DOHH2 (cell line): ENCODE measurements around the gene UBTD1.

ENCODE experiments used
- H3F3A ChIP-seq: fragments of 200-600 bp; sonication (generic), shearing (Covaris generic); 2 replicates; pipeline ENCODE4 v1.6.0; 2016; ENCODE audit warnings: antibody characterized with exemption, mild to moderate bottlenecking; ENCODE audit not compliant: control insufficient read depth, insufficient read depth
- H3K27ac ChIP-seq: fragments of 200-600 bp; sonication (generic); 2 replicates; pipeline ENCODE4 v1.5.1; 2014; ENCODE audit warnings: low read depth, mild to moderate bottlenecking, low read length, moderate library complexity
- H3K27me3 ChIP-seq: fragments of 200-600 bp; sonication (generic); 2 replicates; pipeline ENCODE4 v1.6.1; 2014; ENCODE audit warnings: mild to moderate bottlenecking, low read length, mixed read lengths; ENCODE audit not compliant: control insufficient read depth
- H3K36me3 ChIP-seq: fragments of 200-600 bp; sonication (generic); 2 replicates; pipeline ENCODE4 v1.6.1; 2014; ENCODE audit warnings: mild to moderate bottlenecking, low read length, moderate library complexity, mixed read lengths; ENCODE audit not compliant: control insufficient read depth
- H3K4me1 ChIP-seq: fragments of 200-600 bp; sonication (generic); 2 replicates; pipeline ENCODE4 v1.6.1; 2014; ENCODE audit warnings: mild to moderate bottlenecking, low read length, mixed read lengths; ENCODE audit not compliant: control insufficient read depth
- H3K4me2 ChIP-seq: fragments of 200-600 bp; sonication (generic); 2 replicates; pipeline ENCODE4 v1.6.0; 2014; ENCODE audit warnings: mild to moderate bottlenecking, low read length, moderate library complexity
- H3K4me3 ChIP-seq: fragments of 200-600 bp; sonication (generic); 2 replicates; pipeline ENCODE4 v1.5.1; 2014; ENCODE audit warnings: mild to moderate bottlenecking, low read length, mixed read lengths
- H3K79me2 ChIP-seq: fragments of 200-600 bp; sonication (generic); 2 replicates; pipeline ENCODE4 v1.6.1; 2014; ENCODE audit warnings: mild to moderate bottlenecking, low read length, mixed read lengths; ENCODE audit not compliant: control insufficient read depth
- H3K9me2 ChIP-seq: fragments of 200-600 bp; sonication (generic); replicated peaks from 2 replicates; pipeline ENCODE4 v1.6.1; 2014; ENCODE audit warnings: mild to moderate bottlenecking, low read length, mixed read lengths; ENCODE audit not compliant: control insufficient read depth
- H3K9me3 ChIP-seq: fragments of 200-600 bp; sonication (generic); 2 replicates; pipeline ENCODE4 v1.6.1; 2014; ENCODE audit warnings: antibody characterized with exemption, low read length, mixed read lengths; ENCODE audit not compliant: control insufficient read depth, insufficient read depth
- H4K20me1 ChIP-seq: fragments of 200-600 bp; sonication (generic); 2 replicates; pipeline ENCODE4 v1.6.0; 2014; ENCODE audit warnings: low read depth, mild to moderate bottlenecking, antibody characterized with exemption, low read length, moderate library complexity; ENCODE audit not compliant: control insufficient read depth, insufficient read depth
- EZH2phosphoT487 ChIP-seq: fragments of 200-600 bp; sonication (generic); IDR thresholded peaks from 2 replicates; pipeline ENCODE4 v1.6.1; 2017; ENCODE audit warnings: borderline replicate concordance, mild to moderate bottlenecking, antibody characterized with exemption, low read length, moderate library complexity, mixed read lengths
- TF ChIP-seq, protein P1 (sequence below): fragments of 200-600 bp; sonication (generic); IDR thresholded peaks from one replicate; pipeline ENCODE4 v1.5.1; 2014; ENCODE audit warnings: antibody characterized with exemption, mild to moderate bottlenecking, low read depth, low read length; ENCODE audit not compliant: poor library complexity, severe bottlenecking

Gene UBTD1

DNA sequence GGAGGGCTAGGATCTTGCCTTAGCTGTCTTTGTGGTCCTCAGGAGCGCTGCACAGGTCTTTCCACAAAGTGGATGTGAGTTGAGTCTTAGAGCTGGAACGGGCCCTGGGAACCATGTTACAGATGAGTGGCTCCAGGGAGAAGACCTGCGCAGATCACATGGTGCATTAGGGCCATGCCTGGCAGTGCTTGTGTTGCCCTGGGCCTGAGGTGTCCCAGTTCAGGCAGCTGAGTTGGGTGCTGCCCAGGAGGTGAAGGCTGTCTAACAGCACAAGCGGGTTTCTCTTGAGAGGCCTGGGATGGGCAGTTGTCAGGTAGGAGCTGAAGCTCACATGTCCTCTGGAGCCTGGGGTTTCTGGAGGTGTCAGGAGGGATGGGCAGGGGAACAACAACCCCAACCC, 40.1 kb downstream of the UBTD1 start:
- no peaks in the 10 kb centered on the region for H3F3A ChIP-seq
- H3K4me1 ChIP-seq, result no peaks in the 10 kb centered on the region
- H3K79me2 ChIP-seq, result no peaks in the 10 kb centered on the region
- no peaks in the 10 kb centered on the region for H3K36me3 ChIP-seq
- 0 out of 2 replicates have a peak, but pooled peaks cover 3% of the 10 kb centered on the region for H4K20me1 ChIP-seq
- no peaks in the 10 kb centered on the region for H3K9me3 ChIP-seq
- no peak overlapping the region for H3K4me3 ChIP-seq
- peaks cover 13% of the 10 kb centered on the region for H3K27me3 ChIP-seq
- no peak for TF ChIP-seq EZH2phosphoT487
- TF ChIP-seq, protein P1, sequence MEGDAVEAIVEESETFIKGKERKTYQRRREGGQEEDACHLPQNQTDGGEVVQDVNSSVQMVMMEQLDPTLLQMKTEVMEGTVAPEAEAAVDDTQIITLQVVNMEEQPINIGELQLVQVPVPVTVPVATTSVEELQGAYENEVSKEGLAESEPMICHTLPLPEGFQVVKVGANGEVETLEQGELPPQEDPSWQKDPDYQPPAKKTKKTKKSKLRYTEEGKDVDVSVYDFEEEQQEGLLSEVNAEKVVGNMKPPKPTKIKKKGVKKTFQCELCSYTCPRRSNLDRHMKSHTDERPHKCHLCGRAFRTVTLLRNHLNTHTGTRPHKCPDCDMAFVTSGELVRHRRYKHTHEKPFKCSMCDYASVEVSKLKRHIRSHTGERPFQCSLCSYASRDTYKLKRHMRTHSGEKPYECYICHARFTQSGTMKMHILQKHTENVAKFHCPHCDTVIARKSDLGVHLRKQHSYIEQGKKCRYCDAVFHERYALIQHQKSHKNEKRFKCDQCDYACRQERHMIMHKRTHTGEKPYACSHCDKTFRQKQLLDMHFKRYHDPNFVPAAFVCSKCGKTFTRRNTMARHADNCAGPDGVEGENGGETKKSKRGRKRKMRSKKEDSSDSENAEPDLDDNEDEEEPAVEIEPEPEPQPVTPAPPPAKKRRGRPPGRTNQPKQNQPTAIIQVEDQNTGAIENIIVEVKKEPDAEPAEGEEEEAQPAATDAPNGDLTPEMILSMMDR, result no peak
- H3K4me2 ChIP-seq, result no peak overlapping the region
- H3K27ac ChIP-seq, result no peak overlapping the region
- H3K9me2 ChIP-seq, result no peaks in the 10 kb centered on the region

DNA sequence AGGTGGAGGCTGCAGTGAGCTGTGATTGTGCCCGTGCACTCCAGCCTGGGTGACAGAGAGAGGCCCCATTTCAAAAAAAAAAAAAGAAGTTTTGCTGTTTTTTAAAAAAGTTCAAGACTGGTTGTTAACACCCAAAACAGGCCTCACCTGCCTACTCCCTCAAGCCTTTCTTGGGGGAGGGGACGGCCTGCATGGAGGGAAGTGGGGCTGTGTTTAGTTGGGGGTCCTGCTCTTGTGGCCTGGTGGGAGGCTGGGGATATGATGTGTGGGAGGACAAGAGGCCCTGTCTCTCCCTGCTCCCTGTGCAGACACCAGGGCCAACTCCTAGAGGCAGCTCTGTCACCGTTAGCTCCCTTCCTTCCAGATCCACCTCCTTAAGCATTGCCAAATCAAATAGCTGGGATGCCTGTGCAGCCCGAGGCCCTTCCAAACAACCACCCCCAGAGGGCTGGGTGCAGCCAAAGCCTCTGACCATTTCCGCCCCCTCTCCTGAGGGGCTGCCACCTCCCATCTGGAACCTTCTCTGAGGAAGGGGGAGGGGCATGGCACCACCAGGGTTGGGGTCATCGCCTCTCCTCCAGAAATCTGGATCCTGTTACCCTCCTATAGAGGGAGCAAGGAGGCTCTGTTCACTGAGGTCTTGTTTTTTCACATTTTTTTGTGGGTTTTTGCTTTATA, 40.9 kb downstream of the UBTD1 start:
- Histone ChIP-seq H3K4me3 (no peak overlapping the region), H3F3A (no peaks in the 10 kb centered on the region), H3K27ac (no peak overlapping the region), H3K27me3 (peaks cover 11% of the 10 kb centered on the region), H3K4me1 (no peaks in the 10 kb centered on the region), H4K20me1 (0 out of 2 replicates have a peak, but pooled peaks cover 3% of the 10 kb centered on the region), H3K79me2 (no peaks in the 10 kb centered on the region), H3K4me2 (no peak overlapping the region), H3K36me3 (no peaks in the 10 kb centered on the region), H3K9me2 (no peaks in the 10 kb centered on the region), H3K9me3 (no peaks in the 10 kb centered on the region)
- no peak for TF ChIP-seq EZH2phosphoT487
- TF ChIP-seq, protein P1, result no peak

DNA sequence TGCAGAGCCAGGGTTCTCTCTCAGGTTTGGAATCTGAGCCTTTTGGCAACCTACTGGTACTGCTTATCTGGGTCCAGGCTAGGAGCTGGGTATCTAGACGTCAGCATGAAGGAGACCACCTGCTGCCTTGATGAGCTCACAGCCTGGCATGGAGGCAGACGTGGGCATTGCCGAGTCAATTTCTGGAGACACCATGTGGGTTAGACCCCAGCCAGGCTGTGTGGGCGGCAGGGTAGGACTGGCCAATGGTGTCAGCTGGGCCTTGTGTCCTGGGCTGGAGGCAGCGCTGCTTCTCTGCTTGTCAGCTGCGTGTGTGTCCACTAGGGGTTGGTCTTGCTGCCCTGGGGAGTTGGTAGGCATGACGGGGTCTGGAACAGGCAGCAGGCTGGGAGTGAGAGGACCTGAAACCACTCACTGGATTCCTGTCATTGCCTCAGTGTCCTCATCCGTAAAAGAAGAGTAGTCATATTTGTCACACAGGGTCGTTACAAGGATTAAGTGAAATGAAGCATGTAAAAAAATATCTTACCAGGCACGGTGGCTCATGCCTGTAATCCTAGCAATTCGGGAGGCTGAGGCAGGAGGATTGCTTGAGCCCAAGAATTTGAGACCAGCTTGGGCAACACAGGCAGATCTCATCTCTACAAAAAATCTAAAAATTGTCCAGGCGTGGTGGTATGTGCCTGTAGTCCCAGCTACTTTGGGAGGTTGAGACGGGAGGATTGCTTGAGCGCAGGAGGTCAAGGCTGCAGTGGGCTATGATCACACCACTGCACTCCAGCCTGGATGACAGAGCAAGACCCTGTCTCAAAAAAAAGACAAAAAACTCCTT, 42.2 kb downstream of the UBTD1 start:
- Histone ChIP-seq H3K27me3 (peaks cover 11% of the 10 kb centered on the region), H3K4me1 (no peaks in the 10 kb centered on the region), H3K9me2 (no peaks in the 10 kb centered on the region), H3K4me3 (no peak overlapping the region), H3K9me3 (no peaks in the 10 kb centered on the region), H3K36me3 (no peaks in the 10 kb centered on the region), H3K27ac (no peak overlapping the region), H3K4me2 (no peak overlapping the region), H3K79me2 (no peaks in the 10 kb centered on the region), H4K20me1 (0 out of 2 replicates have a peak, but pooled peaks cover 3% of the 10 kb centered on the region), H3F3A (no peaks in the 10 kb centered on the region)
- TF ChIP-seq, protein P1, result no peak
- no peak for TF ChIP-seq EZH2phosphoT487
